ENCODE measurements around the gene CSH2.
"Not testable (repeated sequence)": the region's sequence is repeated elsewhere in the genome, so short reads cannot be mapped to it uniquely, and the experiment has no call there.

Gene CSH2

GRCh38 chr17:63848834-63849689, 24.4 kb downstream of the CSH2 start:
- Histone ChIP-seq H3K9me3 (no peaks in the 10 kb centered on the region), H3K4me3 (ENCODE audit: low read depth in 1 of 2, low read length in 1 of 2) (peak overlapping the region; percentile 47 to 55), H3K4me1 (ENCODE audit: control insufficient read depth in 1 of 2, insufficient read depth in 1 of 2, low read depth in 1 of 2, low read length in 1 of 2) (peaks cover 6 to 8% of the 10 kb centered on the region in 2 experiments), H3K27me3 (peaks cover 17% of the 10 kb centered on the region), H3K36me3 (no peaks in the 10 kb centered on the region), H3K27ac (peak overlapping the region; percentile 82)
- TF ChIP-seq CTCF (IDR thresholded peaks at IDR 0.05): peak; percentile 79

DNA sequence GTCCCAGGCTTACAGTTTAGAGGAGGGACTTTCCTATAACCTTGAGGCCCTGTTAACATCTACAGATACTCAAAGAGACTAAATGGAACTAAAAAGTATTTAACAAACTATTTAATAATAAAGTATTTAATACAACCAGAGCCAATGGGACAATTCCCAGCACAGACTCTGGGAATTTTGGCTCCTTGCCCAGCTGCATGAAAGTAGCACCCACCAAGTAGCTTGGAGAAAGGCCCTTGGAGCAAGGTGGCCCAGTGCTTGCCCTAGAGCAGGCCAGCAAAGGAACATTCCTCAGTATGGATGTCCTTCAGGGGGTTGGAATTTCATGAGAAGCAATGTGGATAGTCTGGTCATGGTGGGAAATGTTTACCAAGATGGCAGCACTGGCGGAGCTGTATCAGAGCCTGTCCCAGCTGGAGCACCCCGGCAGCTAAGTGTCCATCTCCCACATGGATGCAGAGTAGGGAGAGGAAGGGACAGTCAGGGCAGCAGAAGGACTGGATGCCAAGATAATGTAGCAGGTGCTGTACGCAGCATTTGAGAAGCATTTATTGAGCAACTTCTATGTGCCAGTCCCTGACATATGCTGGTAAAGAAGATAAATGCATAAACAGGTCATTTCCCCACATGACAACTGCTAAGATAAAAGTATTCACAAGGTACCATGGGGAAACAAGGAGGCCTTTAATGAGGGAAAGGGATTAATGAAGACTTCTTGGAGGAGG, 25.8 kb downstream of the CSH2 start:
- no peak overlapping the region for H3K4me3 ChIP-seq (ENCODE audit: low read depth in 1 of 2, low read length in 1 of 2)
- no peak overlapping the region for H3K27ac ChIP-seq
- H3K9me3 ChIP-seq: no peaks in the 10 kb centered on the region
- H3K36me3 ChIP-seq: no peaks in the 10 kb centered on the region
- H3K27me3 ChIP-seq: peaks cover 6% of the 10 kb centered on the region
- TF ChIP-seq CTCF (IDR thresholded peaks at IDR 0.05): no peak
- peaks cover 14 to 18% of the 10 kb centered on the region in 2 experiments for H3K4me1 ChIP-seq (ENCODE audit: control insufficient read depth in 1 of 2, insufficient read depth in 1 of 2, low read depth in 1 of 2, low read length in 1 of 2)

DNA sequence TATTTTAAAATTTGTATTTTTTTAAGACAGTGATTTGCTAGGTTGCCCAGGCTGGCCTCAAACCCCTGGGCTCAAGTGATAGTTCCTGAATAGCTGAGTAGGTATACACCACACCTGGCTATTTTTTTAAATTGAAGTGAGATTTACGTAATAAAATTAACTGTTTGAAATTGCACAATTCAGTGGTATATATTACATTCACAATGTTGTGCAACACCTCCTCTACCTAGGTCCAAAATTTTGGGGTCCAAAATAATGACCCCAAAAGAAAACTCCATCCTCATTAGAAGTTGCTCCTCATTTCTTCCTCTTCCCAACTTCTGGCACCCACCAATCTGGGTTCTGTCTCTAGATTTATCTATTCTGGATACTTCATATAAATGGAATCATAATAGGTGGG, 28.0 kb downstream of the CSH2 start:
- no peaks in the 10 kb centered on the region for H3K36me3 ChIP-seq
- no peak for TF ChIP-seq CTCF (IDR thresholded peaks at IDR 0.05)
- H3K27ac ChIP-seq: no peak overlapping the region
- H3K4me3 ChIP-seq (ENCODE audit: low read depth in 1 of 2, low read length in 1 of 2): no peak overlapping the region
- H3K9me3 ChIP-seq: no peaks in the 10 kb centered on the region
- no peaks in the 10 kb centered on the region for H3K27me3 ChIP-seq
- peaks cover 31 to 35% of the 10 kb centered on the region in 2 experiments for H3K4me1 ChIP-seq (ENCODE audit: control insufficient read depth in 1 of 2, insufficient read depth in 1 of 2, low read depth in 1 of 2, low read length in 1 of 2)

DNA sequence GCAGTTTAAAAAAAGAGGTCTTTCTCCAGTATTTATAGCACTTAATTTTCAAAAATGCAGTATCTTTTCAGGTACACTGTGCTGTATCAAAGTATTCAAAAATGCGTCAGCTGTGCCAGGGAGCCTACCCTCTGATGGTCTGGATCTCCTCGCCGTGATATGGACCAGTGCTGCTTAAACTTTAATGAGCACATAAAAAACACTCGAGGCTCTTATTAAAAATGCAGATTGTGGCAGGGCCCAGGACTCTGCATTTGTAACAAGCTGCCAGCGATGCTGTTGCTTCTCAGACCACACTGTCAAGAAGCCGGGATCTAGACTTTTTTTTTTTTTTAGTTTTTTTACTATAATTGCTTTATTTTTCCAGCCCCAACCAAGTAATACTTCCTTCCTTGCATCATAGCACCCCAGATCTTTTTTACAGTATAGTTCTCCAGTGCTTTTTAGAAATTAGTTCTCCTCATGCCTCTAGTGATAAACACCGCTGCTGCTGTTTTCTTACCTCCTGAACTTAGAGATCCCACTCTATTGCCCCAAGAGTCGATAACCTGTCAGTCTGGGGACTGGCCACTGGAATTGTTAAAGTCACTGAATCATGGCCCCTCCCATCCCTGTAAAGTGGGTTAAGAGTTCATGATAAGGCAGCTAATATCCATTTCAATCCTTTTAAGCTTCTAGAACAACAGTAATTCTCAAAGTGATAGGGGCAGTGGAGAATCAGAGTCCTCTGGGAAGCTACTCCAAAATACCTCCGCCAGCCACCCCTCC, 29.4 kb downstream of the CSH2 start:
- Histone ChIP-seq H3K9me3 (no peaks in the 10 kb centered on the region), H3K27me3 (no peaks in the 10 kb centered on the region), H3K4me1 (ENCODE audit: control insufficient read depth in 1 of 2, insufficient read depth in 1 of 2, low read depth in 1 of 2, low read length in 1 of 2) (peaks cover 43 to 47% of the 10 kb centered on the region in 2 experiments), H3K4me3 (ENCODE audit: low read depth in 1 of 2, low read length in 1 of 2) (peak overlapping the region; percentile 89 to 92), H3K36me3 (no peaks in the 10 kb centered on the region), H3K27ac (peak overlapping the region; percentile 95)
- TF ChIP-seq CTCF (IDR thresholded peaks at IDR 0.05): no peak

- Histone ChIP-seq H3K27ac (peak overlapping the region; percentile 95), H3K4me3 (ENCODE audit: low read depth in 1 of 2, low read length in 1 of 2) (peak overlapping the region; percentile 89 to 92), H3K4me1 (ENCODE audit: control insufficient read depth in 1 of 2, insufficient read depth in 1 of 2, low read depth in 1 of 2, low read length in 1 of 2) (peaks cover 45 to 48% of the 10 kb centered on the region in 2 experiments)
- H3K27me3 ChIP-seq, H3K9me3 ChIP-seq, H3K36me3 ChIP-seq: not testable (repeated sequence)
Observed at GRCh38 chr17:63843387-63843888, 30.0 kb downstream of the CSH2 start.
